ENCODE measurements around the gene MRPL36.

- TF ChIP-seq POLR2A (IDR thresholded peaks at IDR 0.05), result no peak
- TF ChIP-seq CTCF (IDR thresholded peaks at IDR 0.05 in 4 of 5, conservative IDR thresholded peaks at IDR 0.05 in 1 of 5), result no peak
Measured at GRCh38 chr5:1762883-1763547, 36.6 kb downstream of the MRPL36 start.
